Pancreas (tissue), 10 donors: ENCODE measurements around the gene HRH2. TPM values are rescaled to one million over a fixed set of nuclear protein-coding genes. Genes with fewer than 3 reads are reported as not detected.

ENCODE experiments used
- ATAC-seq, 4 donors: fragments of 200-7000 bp; cut with Tn5 transposase; one replicate each; pipeline versions ENCODE4 v1.8.0 to v1.9.1; 2020; ENCODE audit warnings: mild to moderate bottlenecking in 4 of 4, moderate library complexity in 4 of 4
- DNase-seq, 6 donors: peaks; one replicate each; pipeline ENCODE4 v3.0.0-alpha.2; 2020
- FAIRE-seq: peaks from 2 replicates; lab custom pipeline; 2012; peaks lifted over from hg19 to GRCh38; lab: Jason Lieb, UNC
- H3K27ac ChIP-seq, 4 donors: fragments of 200-600 bp; sonication (generic); 1 replicate in 3 of 4; 2 replicates in 1 of 4; pipeline versions ENCODE4 v1.5.0 to v1.8.0; 2020
- H3K27me3 ChIP-seq, 4 donors: fragments of 200-600 bp; one replicate each; pipeline ENCODE4 v1.8.0; 2021
- H3K36me3 ChIP-seq, 3 donors: fragments of 200-600 bp; sonication (generic) in 1 of 3; one replicate each; pipeline versions ENCODE4 v1.5.0 to v1.8.0; 2020 to 2021
- H3K4me1 ChIP-seq, 3 donors: fragments of 200-600 bp; one replicate each; pipeline ENCODE4 v1.8.0; 2021
- H3K4me3 ChIP-seq, 4 donors: fragments of 200-600 bp; sonication (generic) in 2 of 4; one replicate each; pipeline versions ENCODE4 v1.5.0 to v1.8.0; 2020 to 2021
- H3K9me3 ChIP-seq, 4 donors: fragments of 200-600 bp; one replicate each; pipeline ENCODE4 v1.8.0; 2021
- WGBS, 2 donors: extraction: QIAGEN DNeasy Blood & Tissue Kit; methylation state at CpG; one replicate each; pipeline ENCODE4 v1.1.7; 2013; 5-methylcytosine and 5-hydroxymethylcytosine counted together
- intact Hi-C, 3 donors: fragments of 100-400 bp; cut with DNase I; formaldehyde crosslinking; loops; one replicate each; pipeline versions ENCODE4 v1.11.1 to v1.14.2; 2022
- polyA plus RNA-seq, 2 donors: library from polyadenylated mRNA; stranded (reverse); fragments of 200-250 nt; gene quantifications; one replicate each; pipeline ENCODE4 v1.2.3, GENCODE V29; 2013
- total RNA-seq, 6 donors: library from RNA; stranded (reverse); fragmentation: NEBNext Ultra II Directional in 4 of 6; extraction: Animal tissue kit (Norgen Biotek cat#: 25700) in 4 of 6; gene quantifications; one replicate each; pipeline versions ENCODE4 v1.2.1 to v1.2.4, GENCODE V29; 2021 to 2023
- TF ChIP-seq, protein P1 (sequence below), 4 donors: fragments of 200-600 bp; sonication (generic) in 3 of 4; IDR thresholded peaks; one replicate each; pipeline versions ENCODE4 v1.5.0 to v1.8.0; 2021; ENCODE audit warnings: antibody characterized with exemption in 4 of 4
- donor health status: healthy with polysubstance abuse.
- donor health status: DM: no; HTN: no; CAD: no; lungs with moderate emphysema.
- donor health status: DM: no; HTN: no; CAD: no.
- donor health status: control.
- donor health status: control.
- donor health status: Bipolar disorder and iron deficiency.
- donor health status: DM: yes; HTN: yes; CAD: no.
- donor health status: DM: no; HTN: no; CAD: no.
- donor health status: DM: no; HTN: no; CAD: no.
- donor health status: DM: yes; HTN: yes; CAD: no.

Gene HRH2
- total and polyA plus RNA-seq, 8 donors = 0.05 to 1.4 (median 0.50) TPM

DNA sequence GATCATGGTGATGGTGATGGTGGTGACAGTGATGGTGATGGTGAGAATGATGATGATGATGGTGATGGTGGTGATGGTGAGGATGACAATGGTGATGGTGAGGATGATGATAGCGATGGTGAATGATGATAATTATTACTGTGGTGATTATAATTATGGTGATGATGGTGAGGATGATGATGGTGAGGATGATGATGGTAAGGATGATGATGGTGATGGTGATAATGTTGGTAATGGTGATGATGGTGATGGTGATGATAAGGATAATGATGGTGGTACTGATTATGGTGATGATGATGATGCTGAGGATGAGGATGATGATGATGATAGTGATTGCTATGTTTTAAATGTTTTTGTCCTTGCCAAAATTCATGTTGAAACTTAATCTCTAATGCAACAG, 37.3 kb upstream of the HRH2 start:
- no peak for FAIRE-seq
- no peak overlapping the region for H3K27ac ChIP-seq
- 30 to 76% methylated on average over 1 of the region's 1 CpG for WGBS, 2 donors
- ATAC-seq = no peak
- no peak overlapping the region for H3K4me3 ChIP-seq
- H3K4me1 ChIP-seq = no peaks in the 10 kb centered on the region
- no peaks in the 10 kb centered on the region for H3K36me3 ChIP-seq
- intact Hi-C loops = no loop called here
- no peaks in the 10 kb centered on the region for H3K27me3 ChIP-seq
- no peaks in the 10 kb centered on the region for H3K9me3 ChIP-seq
- no peak for DNase-seq
- TF ChIP-seq, protein P1, sequence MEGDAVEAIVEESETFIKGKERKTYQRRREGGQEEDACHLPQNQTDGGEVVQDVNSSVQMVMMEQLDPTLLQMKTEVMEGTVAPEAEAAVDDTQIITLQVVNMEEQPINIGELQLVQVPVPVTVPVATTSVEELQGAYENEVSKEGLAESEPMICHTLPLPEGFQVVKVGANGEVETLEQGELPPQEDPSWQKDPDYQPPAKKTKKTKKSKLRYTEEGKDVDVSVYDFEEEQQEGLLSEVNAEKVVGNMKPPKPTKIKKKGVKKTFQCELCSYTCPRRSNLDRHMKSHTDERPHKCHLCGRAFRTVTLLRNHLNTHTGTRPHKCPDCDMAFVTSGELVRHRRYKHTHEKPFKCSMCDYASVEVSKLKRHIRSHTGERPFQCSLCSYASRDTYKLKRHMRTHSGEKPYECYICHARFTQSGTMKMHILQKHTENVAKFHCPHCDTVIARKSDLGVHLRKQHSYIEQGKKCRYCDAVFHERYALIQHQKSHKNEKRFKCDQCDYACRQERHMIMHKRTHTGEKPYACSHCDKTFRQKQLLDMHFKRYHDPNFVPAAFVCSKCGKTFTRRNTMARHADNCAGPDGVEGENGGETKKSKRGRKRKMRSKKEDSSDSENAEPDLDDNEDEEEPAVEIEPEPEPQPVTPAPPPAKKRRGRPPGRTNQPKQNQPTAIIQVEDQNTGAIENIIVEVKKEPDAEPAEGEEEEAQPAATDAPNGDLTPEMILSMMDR (IDR thresholded peaks at IDR 0.05) = no peak

DNA sequence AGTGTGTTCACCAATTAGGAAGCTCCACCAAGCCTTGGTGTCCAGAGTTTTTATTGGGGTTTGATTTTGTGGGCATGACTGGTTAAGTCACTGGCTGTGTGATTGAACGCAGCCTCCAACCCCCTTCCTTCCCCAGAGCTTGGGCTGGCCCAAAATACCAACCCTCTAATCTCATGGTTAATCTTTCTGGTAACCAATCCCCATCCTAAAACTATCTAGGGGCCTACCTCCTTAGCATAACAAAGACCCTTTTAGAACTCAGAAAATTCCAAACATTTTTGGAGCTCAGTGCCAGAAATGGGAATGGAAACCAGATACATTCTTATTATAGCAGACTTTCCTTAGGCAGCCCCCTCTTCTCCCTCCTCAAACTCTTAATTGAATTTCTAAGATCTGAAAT, 35.9 kb upstream of the HRH2 start:
- no peak for FAIRE-seq
- H3K4me3 ChIP-seq = no peak overlapping the region

DNA sequence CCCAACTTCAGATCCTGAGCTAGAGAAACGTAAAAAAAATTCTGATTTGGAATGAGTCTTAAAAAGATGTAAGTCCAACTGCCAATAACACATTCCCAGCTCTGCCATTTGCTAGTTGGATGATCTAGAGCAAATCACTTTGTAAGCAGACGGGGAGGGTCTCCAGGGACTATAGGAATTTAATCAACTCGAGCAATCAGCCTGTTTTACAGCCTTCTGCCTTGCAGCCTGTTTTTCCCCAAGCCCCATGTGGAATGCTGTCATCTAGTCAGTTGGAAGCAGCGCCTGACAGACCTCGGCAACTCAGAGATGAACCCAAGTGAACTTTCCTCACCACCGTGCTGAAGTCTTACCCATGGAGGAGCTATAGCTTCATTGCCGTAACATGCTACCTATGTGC, 34.8 kb upstream of the HRH2 start:
- ATAC-seq = no peak
- TF ChIP-seq, protein P1 (IDR thresholded peaks at IDR 0.05) = no peak
- no peak overlapping the region for H3K27ac ChIP-seq
- DNase-seq = no peak
- H3K4me1 ChIP-seq = no peaks in the 10 kb centered on the region
- intact Hi-C loops = no loop called here
- no peaks in the 10 kb centered on the region for H3K27me3 ChIP-seq
- FAIRE-seq = no peak
- no peak overlapping the region for H3K4me3 ChIP-seq
- H3K9me3 ChIP-seq = no peaks in the 10 kb centered on the region
- WGBS, 2 donors = 55 to 69% methylated on average over 7 of the region's 7 CpGs
- H3K36me3 ChIP-seq = no peaks in the 10 kb centered on the region

More for the DNA sequence above, 35.9 kb upstream of the HRH2 start:
- Histone ChIP-seq H3K27me3 (no peaks in the 10 kb centered on the region), H3K4me1 (no peaks in the 10 kb centered on the region), H3K9me3 (no peaks in the 10 kb centered on the region), H3K27ac (no peak overlapping the region), H3K36me3 (no peaks in the 10 kb centered on the region)
- intact Hi-C loops = no loop called here
- no peak for ATAC-seq
- WGBS, 2 donors = 52 to 63% methylated on average over 1 of the region's 1 CpG
- TF ChIP-seq, protein P1 (IDR thresholded peaks at IDR 0.05) = no peak
- no peak for DNase-seq

DNA sequence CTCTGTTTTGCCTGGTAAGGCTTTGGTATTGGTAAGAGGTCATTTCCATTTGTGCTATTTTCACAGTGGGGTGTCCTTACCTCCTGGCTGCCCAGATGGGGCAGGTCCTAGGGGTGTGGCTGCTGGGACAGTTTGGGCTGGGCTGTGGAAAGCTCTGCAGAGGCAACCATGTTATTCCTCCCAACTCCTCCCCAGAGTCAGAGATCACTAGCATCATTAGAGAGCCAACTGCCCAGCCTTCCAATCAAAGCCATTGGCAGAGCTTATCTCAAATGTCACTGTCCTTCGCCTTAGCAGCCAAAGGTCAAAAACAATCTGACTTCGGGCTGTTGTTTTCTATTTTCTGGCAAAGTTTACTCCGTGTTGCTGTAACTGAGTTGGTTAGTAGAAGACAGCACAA, 33.6 kb upstream of the HRH2 start:
- TF ChIP-seq, protein P1 (IDR thresholded peaks at IDR 0.05) = no peak
- ATAC-seq (no peak), FAIRE-seq (no peak), DNase-seq (no peak)
- H3K4me1 ChIP-seq = no peaks in the 10 kb centered on the region
- 15 to 20% methylated on average over 3 of the region's 3 CpGs for WGBS, 2 donors
- H3K27me3 ChIP-seq = no peaks in the 10 kb centered on the region
- intact Hi-C loops = no loop called here
- H3K27ac ChIP-seq = no peak overlapping the region
- no peak overlapping the region for H3K4me3 ChIP-seq
- no peaks in the 10 kb centered on the region for H3K9me3 ChIP-seq
- no peaks in the 10 kb centered on the region for H3K36me3 ChIP-seq

DNA sequence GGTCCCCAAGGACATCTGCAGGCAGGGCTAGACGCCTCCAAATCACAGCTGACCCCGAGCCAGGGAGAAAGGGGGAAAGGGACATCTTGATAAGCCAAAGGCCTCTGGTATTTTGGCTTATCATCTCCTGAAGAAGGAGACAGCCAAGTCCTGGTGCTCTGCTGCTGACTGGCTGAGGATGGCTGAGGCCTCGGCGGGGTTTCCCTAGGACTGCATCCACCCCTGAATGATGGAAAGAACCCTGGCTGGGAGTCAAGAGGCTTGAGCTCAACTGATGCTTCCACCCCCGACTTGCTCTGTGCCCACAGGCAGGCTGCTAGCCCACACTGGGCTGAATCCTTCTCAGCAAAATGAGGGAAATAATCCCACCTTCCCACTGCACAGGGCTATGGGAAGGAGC, 30.9 kb upstream of the HRH2 start:
- intact Hi-C loops = no loop called here
- TF ChIP-seq, protein P1 (IDR thresholded peaks at IDR 0.05) = no peak
- WGBS, 2 donors = 66 to 74% methylated on average over 5 of the region's 5 CpGs
- ATAC-seq (no peak), FAIRE-seq (no peak), DNase-seq (no peak)
- Histone ChIP-seq H3K4me3 (no peak overlapping the region), H3K27ac (no peak overlapping the region), H3K27me3 (no peaks in the 10 kb centered on the region), H3K36me3 (no peaks in the 10 kb centered on the region), H3K9me3 (no peaks in the 10 kb centered on the region), H3K4me1 (no peaks in the 10 kb centered on the region)
